Esophagus squamous epithelium (tissue), 5 donors: ENCODE measurements around the gene KSR2. TPM values are rescaled to one million over a fixed set of nuclear protein-coding genes. Genes with fewer than 3 reads are reported as not detected.

Experiments used
- DNase-seq: peaks from one replicate; lab custom pipeline; 2025; lab: John Stamatoyannopoulos, UW
- H3K27ac ChIP-seq, 4 donors: fragments of 200-600 bp; sonication (generic); one replicate each; pipeline ENCODE4 v1.5.1; 2016 to 2019; ENCODE audit warnings: mild to moderate bottlenecking in 1 of 4
- H3K27me3 ChIP-seq, 4 donors: fragments of 200-600 bp; sonication (generic); 1 replicate in 3 of 4; 2 replicates in 1 of 4; pipeline versions ENCODE4 v1.5.1 to v1.6.0; 2017 to 2021; ENCODE audit warnings: antibody characterized with exemption in 1 of 4
- H3K36me3 ChIP-seq, 3 donors: fragments of 200-600 bp; sonication (generic); one replicate each; pipeline ENCODE4 v1.5.1; 2016 to 2019
- H3K4me1 ChIP-seq, 3 donors: fragments of 200-600 bp; sonication (generic); one replicate each; pipeline ENCODE4 v1.5.1; 2017 to 2019
- H3K4me3 ChIP-seq, 4 donors: fragments of 200-600 bp; sonication (generic); 1 replicate in 3 of 4; 2 replicates in 1 of 4; pipeline ENCODE4 v1.5.1; 2016 to 2019; ENCODE audit warnings: mild to moderate bottlenecking in 2 of 4, moderate library complexity in 1 of 4
- H3K9me3 ChIP-seq, 3 donors: fragments of 200-600 bp; sonication (generic); one replicate each; pipeline ENCODE4 v1.5.1; 2016 to 2019
- POLR2A ChIP-seq, 4 donors: fragments of 450-650 bp; IDR thresholded peaks; one replicate each; pipeline ENCODE4 v1.6.1; 2017; ENCODE audit warnings: antibody characterized with exemption in 4 of 4, mild to moderate bottlenecking in 4 of 4, moderate library complexity in 3 of 4
- WGBS, 2 donors: methylation state at CpG; one replicate each; pipeline ENCODE4 v1.1.5; 2018; 5-methylcytosine and 5-hydroxymethylcytosine counted together
- intact Hi-C: fragments of 100-400 bp; cut with DNase I; formaldehyde crosslinking; loops from one replicate; pipeline ENCODE4 v1.15.0; 2022
- total RNA-seq, 4 donors: library from RNA; depleted of rRNA; stranded (reverse); fragments of >200 nt; gene quantifications; one replicate each; pipeline ENCODE4 v1.1.0, GENCODE V29; 2016
- TF ChIP-seq, protein P1 (sequence below), 6 experiments: fragments of 450-650 bp in 4 of 6; fragments of 200-600 bp in 2 of 6; sonication (generic) in 2 of 6; IDR thresholded peaks; one replicate each; pipeline ENCODE4 v1.5.1; 2016 to 2019; ENCODE audit warnings: antibody characterized with exemption in 6 of 6, mild to moderate bottlenecking in 4 of 6, moderate library complexity in 4 of 6
- donor health status: DM: yes; HTN: yes; CAD: no.

The KSR2 gene
- total RNA-seq, 4 donors from 2014 or later: under 0.01 to 0.13 (median 0.03) TPM

- Histone ChIP-seq H3K27me3 (no peaks in the 10 kb centered on the region), H3K4me3 (no peak overlapping the region), H3K4me1 (no peaks in the 10 kb centered on the region), H3K36me3 (no peaks in the 10 kb centered on the region), H3K9me3 (no peaks in the 10 kb centered on the region), H3K27ac (no peak overlapping the region)
- no peak for DNase-seq
- WGBS, 2 donors: 83% methylated on average over 2 of the region's 2 CpGs
- intact Hi-C loops: no loop called here
- no peak for TF ChIP-seq POLR2A (IDR thresholded peaks at IDR 0.05)
- TF ChIP-seq, protein P1, sequence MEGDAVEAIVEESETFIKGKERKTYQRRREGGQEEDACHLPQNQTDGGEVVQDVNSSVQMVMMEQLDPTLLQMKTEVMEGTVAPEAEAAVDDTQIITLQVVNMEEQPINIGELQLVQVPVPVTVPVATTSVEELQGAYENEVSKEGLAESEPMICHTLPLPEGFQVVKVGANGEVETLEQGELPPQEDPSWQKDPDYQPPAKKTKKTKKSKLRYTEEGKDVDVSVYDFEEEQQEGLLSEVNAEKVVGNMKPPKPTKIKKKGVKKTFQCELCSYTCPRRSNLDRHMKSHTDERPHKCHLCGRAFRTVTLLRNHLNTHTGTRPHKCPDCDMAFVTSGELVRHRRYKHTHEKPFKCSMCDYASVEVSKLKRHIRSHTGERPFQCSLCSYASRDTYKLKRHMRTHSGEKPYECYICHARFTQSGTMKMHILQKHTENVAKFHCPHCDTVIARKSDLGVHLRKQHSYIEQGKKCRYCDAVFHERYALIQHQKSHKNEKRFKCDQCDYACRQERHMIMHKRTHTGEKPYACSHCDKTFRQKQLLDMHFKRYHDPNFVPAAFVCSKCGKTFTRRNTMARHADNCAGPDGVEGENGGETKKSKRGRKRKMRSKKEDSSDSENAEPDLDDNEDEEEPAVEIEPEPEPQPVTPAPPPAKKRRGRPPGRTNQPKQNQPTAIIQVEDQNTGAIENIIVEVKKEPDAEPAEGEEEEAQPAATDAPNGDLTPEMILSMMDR (IDR thresholded peaks at IDR 0.05): no peak
Observed at GRCh38 chr12:117998719-117999118, 29.9 kb upstream of the KSR2 start.

- no peaks in the 10 kb centered on the region for H3K9me3 ChIP-seq
- TF ChIP-seq, protein P1 (IDR thresholded peaks at IDR 0.05): no peak
- TF ChIP-seq POLR2A (IDR thresholded peaks at IDR 0.05): no peak
- peaks cover 0 to 3% (median 0%) of the 10 kb centered on the region in 4 donors for H3K27me3 ChIP-seq
- 80 to 81% methylated on average over 3 of the region's 3 CpGs for WGBS, 2 donors
- intact Hi-C loops: no loop called here
- no peaks in the 10 kb centered on the region for H3K4me1 ChIP-seq
- no peak for DNase-seq
- no peak overlapping the region for H3K4me3 ChIP-seq
- H3K27ac ChIP-seq: no peak overlapping the region
- H3K36me3 ChIP-seq: no peaks in the 10 kb centered on the region
Observed at GRCh38 chr12:117994551-117995438, 26.0 kb upstream of the KSR2 start.

GRCh38 chr12:117986705-117987469 lies 18.1 kb upstream of the KSR2 start:
- Histone ChIP-seq H3K27ac (no peak overlapping the region), H3K9me3 (no peaks in the 10 kb centered on the region), H3K4me3 (no peak overlapping the region), H3K36me3 (no peaks in the 10 kb centered on the region), H3K27me3 (peaks cover 0 to 25% (median 0%) of the 10 kb centered on the region in 4 donors), H3K4me1 (peaks cover 0 to 9% (median 0%) of the 10 kb centered on the region in 3 donors)
- 22 to 26% methylated on average over 4 of the region's 4 CpGs for WGBS, 2 donors
- intact Hi-C loops: no loop called here
- no peak for DNase-seq
- no peak for TF ChIP-seq POLR2A (IDR thresholded peaks at IDR 0.05)
- TF ChIP-seq, protein P1 (IDR thresholded peaks at IDR 0.05): no peak

GRCh38 chr12:117985182-117985581 lies 16.4 kb upstream of the KSR2 start:
- WGBS, 2 donors: 24 to 59% methylated on average over 2 of the region's 2 CpGs
- Histone ChIP-seq H3K27ac (no peak overlapping the region), H3K4me3 (no peak overlapping the region), H3K36me3 (no peaks in the 10 kb centered on the region), H3K27me3 (peaks cover 0 to 24% (median 0%) of the 10 kb centered on the region in 4 donors), H3K9me3 (no peaks in the 10 kb centered on the region), H3K4me1 (peaks cover 0 to 9% (median 0%) of the 10 kb centered on the region in 3 donors)
- intact Hi-C loops: no loop called here
- no peak for TF ChIP-seq POLR2A (IDR thresholded peaks at IDR 0.05)
- TF ChIP-seq, protein P1 (IDR thresholded peaks at IDR 0.05): no peak
- DNase-seq: no peak
